ENCODE measurements around the gene FIP1L1. TPM values are rescaled to one million over a fixed set of nuclear protein-coding genes. Genes with fewer than 3 reads are reported as not detected.

Gene FIP1L1
- total RNA-seq, 4 donors from 2014 or later: 31.9 to 44.4 (median 39.6) TPM

GRCh38 chr4:53427366-53427765, 49.9 kb downstream of the FIP1L1 start:
- H3K9me3 ChIP-seq: no peaks in the 10 kb centered on the region
- TF ChIP-seq POLR2AphosphoS5 (IDR thresholded peaks at IDR 0.05) (no peak), EP300 (IDR thresholded peaks at IDR 0.05) (no peak), CTCF (IDR thresholded peaks at IDR 0.05) (no peak), POLR2A (IDR thresholded peaks at IDR 0.05; ENCODE audit: low read depth) (no peak)
- H3K36me3 ChIP-seq: peaks cover 4 to 47% (median 24%) of the 10 kb centered on the region in 4 donors
- intact Hi-C loops (cut with DNase I): no loop called here
- DNase-seq (ENCODE audit: extremely low spot score): no peak
- H3K27me3 ChIP-seq: no peaks in the 10 kb centered on the region
- H3K4me1 ChIP-seq: no peaks in the 10 kb centered on the region
- no peak overlapping the region for H3K27ac ChIP-seq (replicated peaks in 1 of 4)
- H3K4me3 ChIP-seq: no peak overlapping the region

- H3K27me3 ChIP-seq: no peaks in the 10 kb centered on the region
- H3K36me3 ChIP-seq: peaks cover 4 to 54% (median 23%) of the 10 kb centered on the region in 4 donors
- H3K9me3 ChIP-seq: no peaks in the 10 kb centered on the region
- 95% methylated on average over 5 of the region's 5 CpGs for WGBS
- H3K4me1 ChIP-seq: no peaks in the 10 kb centered on the region
- TF ChIP-seq EP300 (IDR thresholded peaks at IDR 0.05) (no peak), POLR2A (IDR thresholded peaks at IDR 0.05; ENCODE audit: low read depth) (no peak), CTCF (IDR thresholded peaks at IDR 0.05) (no peak), POLR2AphosphoS5 (IDR thresholded peaks at IDR 0.05) (no peak)
- no peak overlapping the region for H3K4me3 ChIP-seq
- no peak overlapping the region for H3K27ac ChIP-seq (replicated peaks in 1 of 4)
- DNase-seq (ENCODE audit: extremely low spot score): no peak
- intact Hi-C loops (cut with DNase I): no loop called here
Observed at GRCh38 chr4:53431052-53431451, 53.6 kb downstream of the FIP1L1 start.

- Histone ChIP-seq H3K36me3 (peaks cover 4 to 55% (median 18%) of the 10 kb centered on the region in 4 donors), H3K4me3 (no peak overlapping the region), H3K9me3 (no peaks in the 10 kb centered on the region), H3K4me1 (no peaks in the 10 kb centered on the region), H3K27me3 (no peaks in the 10 kb centered on the region), H3K27ac (replicated peaks in 1 of 4) (no peak overlapping the region)
- intact Hi-C loops (cut with DNase I): no loop called here
- no peak for DNase-seq (ENCODE audit: extremely low spot score)
- WGBS: 90% methylated on average over 4 of the region's 4 CpGs
- TF ChIP-seq EP300 (IDR thresholded peaks at IDR 0.05) (no peak), CTCF (IDR thresholded peaks at IDR 0.05) (no peak), POLR2A (IDR thresholded peaks at IDR 0.05; ENCODE audit: low read depth) (no peak), POLR2AphosphoS5 (IDR thresholded peaks at IDR 0.05) (no peak)
Observed at GRCh38 chr4:53432528-53433424, 55.3 kb downstream of the FIP1L1 start.

GRCh38 chr4:53436251-53436650, 58.8 kb downstream of the FIP1L1 start:
- intact Hi-C loops (cut with DNase I): no loop called here
- 96% methylated on average over 1 of the region's 1 CpG for WGBS
- TF ChIP-seq CTCF (IDR thresholded peaks at IDR 0.05) (no peak), EP300 (IDR thresholded peaks at IDR 0.05) (no peak), POLR2AphosphoS5 (IDR thresholded peaks at IDR 0.05) (no peak), POLR2A (IDR thresholded peaks at IDR 0.05; ENCODE audit: low read depth) (no peak)
- H3K36me3 ChIP-seq: peaks cover 0 to 28% (median 2%) of the 10 kb centered on the region in 4 donors
- DNase-seq (ENCODE audit: extremely low spot score): no peak
- H3K4me3 ChIP-seq: no peak overlapping the region
- no peak overlapping the region for H3K27ac ChIP-seq (replicated peaks in 1 of 4)
- no peaks in the 10 kb centered on the region for H3K27me3 ChIP-seq
- H3K9me3 ChIP-seq: no peaks in the 10 kb centered on the region
- H3K4me1 ChIP-seq: no peaks in the 10 kb centered on the region

Data from esophagus muscularis mucosa (tissue), 4 donors.